Measurements from ENCODE around the gene CDH4.

CDH4 gene

GRCh38 chr20:61543931-61544745 lies 292.1 kb downstream of the CDH4 start:
- CTCF ChIA-PET: no interaction called here
- TF ChIP-seq CTCF (IDR thresholded peaks at IDR 0.05; ENCODE audit: control extremely low read depth, extremely low read depth, low read depth, missing control alignments): no peak
- DNase-seq (ENCODE audit: extremely low spot score): no peak
- POLR2A ChIA-PET: no interaction called here

GRCh38 chr20:61544910-61545889 lies 293.1 kb downstream of the CDH4 start:
- POLR2A ChIA-PET: no interaction called here
- no peak for DNase-seq (ENCODE audit: extremely low spot score)
- TF ChIP-seq CTCF (IDR thresholded peaks at IDR 0.05; ENCODE audit: control extremely low read depth, extremely low read depth, low read depth, missing control alignments): no peak
- CTCF ChIA-PET: no interaction called here

GRCh38 chr20:61546641-61547040 lies 294.6 kb downstream of the CDH4 start:
- ChIA-PET CTCF (no interaction called here), POLR2A (no interaction called here)
- no peak for DNase-seq (ENCODE audit: extremely low spot score)
- TF ChIP-seq CTCF (IDR thresholded peaks at IDR 0.05; ENCODE audit: control extremely low read depth, extremely low read depth, low read depth, missing control alignments): no peak

- no peak for TF ChIP-seq CTCF (IDR thresholded peaks at IDR 0.05; ENCODE audit: control extremely low read depth, extremely low read depth, low read depth, missing control alignments)
- ChIA-PET POLR2A (no interaction called here), CTCF (no interaction called here)
- DNase-seq (ENCODE audit: extremely low spot score): no peak
These were observed 296.0 kb downstream of the CDH4 start for GRCh38 chr20:61548069-61548468.

GRCh38 chr20:61549865-61550264 lies 297.8 kb downstream of the CDH4 start:
- no peak for DNase-seq (ENCODE audit: extremely low spot score)
- ChIA-PET CTCF (no interaction called here), POLR2A (no interaction called here)
- no peak for TF ChIP-seq CTCF (IDR thresholded peaks at IDR 0.05; ENCODE audit: control extremely low read depth, extremely low read depth, low read depth, missing control alignments)

GRCh38 chr20:61551401-61551800 lies 299.3 kb downstream of the CDH4 start:
- CTCF ChIA-PET: no interaction called here
- no peak for DNase-seq (ENCODE audit: extremely low spot score)
- no peak for TF ChIP-seq CTCF (IDR thresholded peaks at IDR 0.05; ENCODE audit: control extremely low read depth, extremely low read depth, low read depth, missing control alignments)
- POLR2A ChIA-PET: no interaction called here
